DND-41 (cell line): ENCODE data around the gene SRF.

ENCODE experiments used
- ATAC-seq: fragments of 200-7000 bp; cut with Tn5 transposase; 3 replicates; pipeline ENCODE4 v1.9.1; 2021; ENCODE audit warnings: low read depth; ENCODE audit not compliant: insufficient read depth
- DNase-seq: peaks from one replicate; pipeline ENCODE4 v3.0.0-alpha.2; 2020
- H2AFZ ChIP-seq: 2 replicates; pipeline ENCODE4 v1.6.0; 2012; ENCODE audit warnings: low read depth, low read length
- H3K27ac ChIP-seq: 2 replicates; pipeline ENCODE4 v1.5.1; 2012; ENCODE audit warnings: low read length, inconsistent platforms
- H3K27me3 ChIP-seq: fragments of 200-600 bp; sonication (generic); 2 replicates; pipeline ENCODE4 v1.6.0; 2012; ENCODE audit warnings: low read length, mild to moderate bottlenecking, inconsistent platforms; ENCODE audit not compliant: insufficient read depth, poor library complexity
- H3K36me3 ChIP-seq: 2 replicates; pipeline ENCODE4 v1.5.1; 2012; ENCODE audit warnings: low read length, inconsistent platforms; ENCODE audit not compliant: insufficient read depth
- H3K4me1 ChIP-seq: 2 replicates; pipeline ENCODE4 v1.5.1; 2012; ENCODE audit warnings: mild to moderate bottlenecking, low read length; ENCODE audit not compliant: insufficient read depth
- H3K4me2 ChIP-seq: 2 replicates; pipeline ENCODE4 v1.6.0; 2012; ENCODE audit warnings: mild to moderate bottlenecking, moderate library complexity, low read length, inconsistent platforms; ENCODE audit not compliant: insufficient read depth
- H3K4me3 ChIP-seq, 2 experiments: fragments of 200-600 bp in 1 of 2; shearing (Covaris generic) in 1 of 2; 2 replicates each; pipeline ENCODE4 v1.5.1; 2012 to 2016; ENCODE audit warnings: inconsistent platforms in 2 of 2, low read length in 2 of 2, mild to moderate bottlenecking in 2 of 2, low read depth in 1 of 2, moderate library complexity in 1 of 2
- H3K79me2 ChIP-seq: 2 replicates; pipeline ENCODE4 v1.6.0; 2012; ENCODE audit warnings: low read length, inconsistent platforms; ENCODE audit not compliant: insufficient read depth
- H3K9ac ChIP-seq: 2 replicates; pipeline ENCODE4 v1.6.0; 2012; ENCODE audit warnings: low read depth, mild to moderate bottlenecking, inconsistent platforms, low read length, moderate library complexity
- H3K9me3 ChIP-seq: 2 replicates; pipeline ENCODE4 v1.5.1; 2012; ENCODE audit warnings: low read length, moderate library complexity, mild to moderate bottlenecking, inconsistent platforms; ENCODE audit not compliant: insufficient read depth, severe bottlenecking
- H4K20me1 ChIP-seq: 2 replicates; pipeline ENCODE4 v1.6.0; 2012; ENCODE audit warnings: low read length; ENCODE audit not compliant: insufficient read depth
- CTCF ChIP-seq: IDR thresholded peaks from 2 replicates; pipeline ENCODE4 v1.5.1; 2012; ENCODE audit warnings: borderline replicate concordance, low read length, moderate library complexity, mild to moderate bottlenecking; ENCODE audit not compliant: poor library complexity, severe bottlenecking; ENCODE audit errors: extremely low read depth
- EZH2 ChIP-seq: IDR thresholded peaks from 3 replicates; pipeline ENCODE4 v1.6.1; 2012; ENCODE audit warnings: borderline replicate concordance, low read depth, mild to moderate bottlenecking, moderate library complexity, low read length, inconsistent platforms; ENCODE audit not compliant: severe bottlenecking

The SRF gene

DNA sequence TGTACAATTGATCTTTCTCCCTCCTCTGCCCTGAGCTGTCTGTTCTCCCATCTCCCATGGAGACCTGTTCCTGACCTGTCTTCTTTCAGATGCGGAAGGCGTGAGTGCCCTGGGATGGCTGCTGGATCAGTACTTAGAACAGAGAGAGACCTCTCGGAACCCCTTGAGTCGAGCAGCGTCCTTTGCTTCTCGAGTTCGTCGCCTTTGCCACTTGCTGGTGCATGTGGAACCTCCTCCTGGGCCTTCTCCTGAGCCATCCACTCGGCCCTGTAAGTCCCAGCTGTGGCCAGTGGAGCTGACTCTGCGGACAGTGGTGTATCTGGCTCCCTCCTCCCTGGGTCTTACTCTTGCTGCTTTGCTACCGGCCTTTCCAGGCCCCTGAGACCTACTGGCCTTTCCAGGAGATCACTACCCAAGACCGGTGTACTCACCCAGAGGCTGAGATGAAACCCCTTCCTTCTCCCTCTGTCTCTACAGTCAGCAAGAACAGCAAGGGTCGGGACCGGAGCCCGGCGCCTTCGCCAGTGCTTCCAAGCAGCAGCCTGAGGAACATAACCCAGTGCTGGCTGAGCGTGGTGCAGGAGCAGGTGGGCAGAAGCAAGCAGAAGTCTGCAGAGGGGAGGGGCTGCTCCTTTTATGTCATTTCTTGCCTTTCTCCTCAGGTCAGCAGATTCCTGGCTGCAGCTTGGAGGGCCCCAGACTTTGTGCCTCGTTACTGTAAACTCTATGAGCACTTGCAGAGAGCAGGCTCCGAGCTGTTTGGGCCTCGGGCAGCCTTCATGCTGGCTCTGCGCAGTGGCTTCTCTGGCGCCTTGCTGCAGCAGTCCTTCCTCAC lies 33.4 kb downstream of the SRF start:
- no peak for ATAC-seq
- no peak overlapping the region for H3K9ac ChIP-seq

GRCh38 chr6:43205849-43206248 lies 34.8 kb downstream of the SRF start:
- Histone ChIP-seq H3K9me3 (no peaks in the 10 kb centered on the region), H3K27me3 (no peaks in the 10 kb centered on the region), H2AFZ (no peak overlapping the region), H3K9ac (no peak overlapping the region), H3K4me3 (no peak overlapping the region), H3K4me2 (no peak overlapping the region), H4K20me1 (no peaks in the 10 kb centered on the region), H3K27ac (no peak overlapping the region), H3K4me1 (no peaks in the 10 kb centered on the region), H3K36me3 (peaks cover 7% of the 10 kb centered on the region), H3K79me2 (no peaks in the 10 kb centered on the region)
- no peak for ATAC-seq
- no peak for DNase-seq
- TF ChIP-seq CTCF (no peak), EZH2 (no peak)

More for the DNA sequence above, 33.4 kb downstream of the SRF start:
- no peaks in the 10 kb centered on the region for H3K4me1 ChIP-seq
- no peak overlapping the region for H3K4me3 ChIP-seq
- H3K9me3 ChIP-seq, result no peaks in the 10 kb centered on the region
- H3K27me3 ChIP-seq, result no peaks in the 10 kb centered on the region
- peaks cover 19% of the 10 kb centered on the region for H3K36me3 ChIP-seq
- H3K27ac ChIP-seq, result no peak overlapping the region
- no peak for TF ChIP-seq EZH2
- H2AFZ ChIP-seq, result no peak overlapping the region
- no peak for DNase-seq
- H4K20me1 ChIP-seq, result no peaks in the 10 kb centered on the region
- no peaks in the 10 kb centered on the region for H3K79me2 ChIP-seq
- no peak overlapping the region for H3K4me2 ChIP-seq

DNA sequence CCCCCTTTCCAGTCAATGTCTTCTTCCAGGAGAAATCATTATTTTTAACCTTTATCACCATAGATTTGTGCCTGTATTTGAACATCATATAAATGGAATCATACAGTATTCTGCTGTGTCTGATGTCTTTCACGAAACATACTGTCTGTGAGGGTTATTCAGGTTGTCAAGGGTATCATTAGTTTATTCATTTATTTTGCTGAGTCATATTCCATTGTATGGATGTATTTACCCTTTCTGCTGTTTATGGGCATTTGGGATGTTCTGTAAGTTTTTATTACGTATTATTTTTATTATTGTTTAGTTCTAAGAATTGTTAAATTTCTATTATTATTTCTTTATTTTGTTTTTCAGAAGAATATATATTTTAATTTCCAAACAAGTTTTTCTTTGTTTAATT lies 36.2 kb downstream of the SRF start:
- H3K9ac ChIP-seq, result no peak overlapping the region
- H3K27ac ChIP-seq, result no peak overlapping the region
- TF ChIP-seq EZH2 (no peak), CTCF (no peak)
- no peak overlapping the region for H3K4me2 ChIP-seq
- DNase-seq (no peak), ATAC-seq (no peak)
- H3K4me1 ChIP-seq, result no peaks in the 10 kb centered on the region
- no peak overlapping the region for H2AFZ ChIP-seq
- H3K9me3 ChIP-seq, result no peaks in the 10 kb centered on the region
- H3K4me3 ChIP-seq, result no peak overlapping the region
- 0 out of 2 replicates have a peak, but pooled peaks cover 4% of the 10 kb centered on the region for H3K36me3 ChIP-seq
- no peaks in the 10 kb centered on the region for H3K79me2 ChIP-seq
- no peaks in the 10 kb centered on the region for H3K27me3 ChIP-seq
- no peaks in the 10 kb centered on the region for H4K20me1 ChIP-seq

DNA sequence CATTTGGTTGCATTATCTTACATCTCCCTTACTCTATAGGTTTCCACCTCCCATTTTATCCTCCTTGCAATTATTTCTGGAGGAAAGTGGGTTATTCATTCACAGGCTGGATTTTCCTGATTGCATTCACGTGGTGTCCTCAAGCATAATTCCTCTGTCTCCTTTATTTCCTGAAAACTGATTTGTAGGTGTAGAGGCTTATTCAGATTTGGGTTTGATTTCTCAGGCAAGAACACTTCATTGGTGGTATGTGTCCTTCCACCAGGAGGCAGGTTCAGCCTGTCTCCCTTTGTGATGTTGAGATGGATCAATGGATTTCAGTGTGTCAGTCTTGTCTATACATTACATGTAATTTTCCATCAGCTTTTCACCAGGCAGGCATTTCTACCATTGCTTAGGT lies 40.9 kb downstream of the SRF start:
- Histone ChIP-seq H3K36me3 (peaks cover 9% of the 10 kb centered on the region), H2AFZ (no peak overlapping the region), H3K79me2 (no peaks in the 10 kb centered on the region), H3K4me1 (no peaks in the 10 kb centered on the region), H3K9me3 (no peaks in the 10 kb centered on the region), H3K4me3 (no peak overlapping the region), H3K27ac (no peak overlapping the region), H4K20me1 (no peaks in the 10 kb centered on the region), H3K4me2 (no peak overlapping the region), H3K9ac (no peak overlapping the region), H3K27me3 (no peaks in the 10 kb centered on the region)
- TF ChIP-seq CTCF, result no peak
- no peak for TF ChIP-seq EZH2
- DNase-seq, result no peak
- ATAC-seq, result no peak
